GM12892 (cell line): ENCODE results near the gene SPOCK1.

Experiments
- POLR2A ChIP-seq: IDR thresholded peaks from 2 replicates; pipeline ENCODE4 v1.6.1; 2011; ENCODE audit warnings: low read depth, low read length, control low read depth
- POLR2AphosphoS5 ChIP-seq: IDR thresholded peaks from 2 replicates; pipeline ENCODE4 v1.6.1; 2011; ENCODE audit warnings: low read depth, low read length, control low read depth
- TAF1 ChIP-seq: IDR thresholded peaks from 2 replicates; pipeline ENCODE4 v1.6.1; 2011; ENCODE audit warnings: low read depth, mild to moderate bottlenecking, control low read depth, low read length, borderline replicate concordance

- TF ChIP-seq POLR2A (no peak), TAF1 (no peak), POLR2AphosphoS5 (no peak)
Observed at GRCh38 chr5:137264573-137264972, 234.6 kb downstream of the SPOCK1 start.
